Thymus (tissue), 11 donors: Measurements from ENCODE around the gene AUTS2. TPM values are rescaled to one million over a fixed set of nuclear protein-coding genes. Genes with fewer than 3 reads are reported as not detected.
"Not testable (repeated sequence)": the region's sequence is repeated elsewhere in the genome, so short reads cannot be mapped to it uniquely, and the experiment has no call there.

Experiments used
- DNase-seq, 9 donors: peaks; one replicate each; pipeline ENCODE4 v3.0.0-alpha.2; 2013; ENCODE audit warnings: low spot score in 9 of 9, low read depth in 6 of 9, missing footprints in 1 of 9
- H3K27ac ChIP-seq, 2 donors: one replicate each; pipeline ENCODE4 v1.5.1; 2013; ENCODE audit warnings: control low read depth in 1 of 2, low read depth in 1 of 2, low read length in 1 of 2, mild to moderate bottlenecking in 1 of 2, moderate library complexity in 1 of 2
- H3K27me3 ChIP-seq, 2 donors: one replicate each; pipeline ENCODE4 v1.5.1; 2013; ENCODE audit warnings: low read length in 1 of 2; ENCODE audit not compliant: control insufficient read depth in 2 of 2, insufficient read depth in 1 of 2
- H3K36me3 ChIP-seq, 2 donors: one replicate each; pipeline ENCODE4 v1.5.1; 2013; ENCODE audit warnings: low read length in 1 of 2, mild to moderate bottlenecking in 1 of 2, moderate library complexity in 1 of 2; ENCODE audit not compliant: control insufficient read depth in 2 of 2, insufficient read depth in 2 of 2
- H3K4me1 ChIP-seq, 2 donors: one replicate each; pipeline ENCODE4 v1.5.1; 2013; ENCODE audit warnings: low read length in 2 of 2; ENCODE audit not compliant: control insufficient read depth in 2 of 2, insufficient read depth in 2 of 2
- H3K4me3 ChIP-seq, 2 donors: one replicate each; pipeline ENCODE4 v1.5.1; 2013; ENCODE audit warnings: low read length in 2 of 2, control low read depth in 1 of 2, mild to moderate bottlenecking in 1 of 2
- H3K9me3 ChIP-seq, 2 donors: one replicate each; pipeline ENCODE4 v1.5.1; 2013; ENCODE audit warnings: low read length in 1 of 2, mild to moderate bottlenecking in 1 of 2; ENCODE audit not compliant: control insufficient read depth in 2 of 2, insufficient read depth in 1 of 2
- WGBS: extraction: QIAGEN DNeasy Blood & Tissue Kit; methylation state at CpG from one replicate; pipeline ENCODE4 v1.1.7; 2013; 5-methylcytosine and 5-hydroxymethylcytosine counted together
- polyA plus RNA-seq: library from polyadenylated mRNA; stranded (reverse); fragments of 200-250 nt; gene quantifications from one replicate; pipeline ENCODE4 v1.2.3, GENCODE V29; 2013
- total RNA-seq: library from RNA; stranded (reverse); fragments of 120-200 nt; gene quantifications from one replicate; pipeline ENCODE4 v1.2.4, GENCODE V29; 2013
- donor health status: healthy.

Gene AUTS2
- total and polyA plus RNA-seq, 2 donors: 9.2 to 17.1 TPM

DNA sequence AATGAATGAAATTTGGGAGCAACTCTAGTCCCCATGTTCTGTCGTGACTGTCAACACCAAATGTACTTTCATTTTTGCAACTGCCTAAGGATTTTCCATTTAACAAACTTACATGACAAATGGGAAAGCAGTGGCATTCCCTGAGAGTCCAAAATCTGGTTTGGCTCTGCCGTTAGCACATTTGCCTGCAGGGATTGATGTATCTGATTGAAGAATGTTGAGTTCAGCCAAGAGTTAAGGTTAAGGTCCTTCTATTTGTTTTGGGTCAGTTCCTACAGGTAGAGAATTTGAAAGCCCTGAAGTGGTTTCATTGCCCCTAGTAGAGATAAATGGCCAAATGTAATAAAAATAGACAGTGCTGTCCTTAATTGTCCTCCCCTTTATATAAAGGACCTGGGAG lies 1127.2 kb downstream of the AUTS2 start:
- no peak overlapping the region for H3K4me3 ChIP-seq
- H3K9me3 ChIP-seq: peaks cover 0 to 3% of the 10 kb centered on the region in 2 donors
- DNase-seq: no peak
- H3K4me1 ChIP-seq: peaks cover 0 to 2% of the 10 kb centered on the region in 2 donors
- no peaks in the 10 kb centered on the region for H3K36me3 ChIP-seq
- 97% methylated on average over 2 of the region's 2 CpGs for WGBS
- no peak overlapping the region for H3K27ac ChIP-seq
- H3K27me3 ChIP-seq: no peaks in the 10 kb centered on the region

DNA sequence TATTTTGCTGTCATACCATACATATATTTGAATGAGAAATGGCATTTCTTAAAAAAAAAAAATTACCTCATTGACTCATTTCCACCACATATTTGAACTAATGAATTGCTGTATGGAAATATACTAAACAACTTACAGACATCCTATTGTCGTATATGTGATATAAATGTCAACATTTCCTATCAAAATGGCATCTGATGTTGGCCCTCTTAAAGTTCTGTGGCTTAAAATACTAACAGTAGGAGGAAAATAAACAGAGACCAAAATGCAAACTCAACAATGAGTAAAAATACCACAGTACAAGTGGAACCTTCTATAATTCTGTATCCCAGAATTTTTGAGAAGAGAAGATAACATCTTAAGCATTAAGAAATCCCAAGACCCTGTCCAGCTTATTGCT lies 1128.0 kb downstream of the AUTS2 start:
- 90% methylated on average over 1 of the region's 1 CpG for WGBS
- Histone ChIP-seq H3K4me1 (peaks cover 0 to 2% of the 10 kb centered on the region in 2 donors), H3K9me3 (peaks cover 0 to 3% of the 10 kb centered on the region in 2 donors), H3K27ac (no peak overlapping the region), H3K36me3 (no peaks in the 10 kb centered on the region), H3K27me3 (no peaks in the 10 kb centered on the region), H3K4me3 (no peak overlapping the region)
- no peak for DNase-seq

DNA sequence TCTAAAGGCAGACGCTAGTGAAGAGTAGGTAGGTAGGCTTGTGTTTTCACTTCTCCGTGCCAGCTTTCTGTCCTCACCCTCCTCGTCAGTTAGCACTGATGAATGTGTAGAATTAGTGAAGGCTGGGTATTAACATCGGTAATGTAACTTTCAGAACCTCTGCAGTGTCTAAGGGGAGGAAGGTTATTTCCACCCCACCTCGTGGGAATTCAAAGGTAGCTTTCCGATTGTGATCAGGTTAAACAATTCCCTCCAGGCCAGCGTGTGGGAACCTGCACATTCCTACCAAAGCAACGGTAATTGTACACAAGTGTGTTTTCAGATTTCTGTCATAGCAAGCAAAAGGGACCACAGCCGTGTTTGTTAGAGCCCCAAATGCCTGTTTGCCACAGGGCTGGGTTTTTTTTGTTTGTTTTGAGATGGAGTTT lies 1128.7 kb downstream of the AUTS2 start:
- Histone ChIP-seq H3K27me3 (no peaks in the 10 kb centered on the region), H3K36me3 (no peaks in the 10 kb centered on the region), H3K4me1 (peaks cover 0 to 2% of the 10 kb centered on the region in 2 donors), H3K9me3 (peaks cover 0 to 3% of the 10 kb centered on the region in 2 donors), H3K4me3 (no peak overlapping the region), H3K27ac (no peak overlapping the region)
- WGBS: 90% methylated on average over 9 of the region's 9 CpGs
- no peak for DNase-seq

DNA sequence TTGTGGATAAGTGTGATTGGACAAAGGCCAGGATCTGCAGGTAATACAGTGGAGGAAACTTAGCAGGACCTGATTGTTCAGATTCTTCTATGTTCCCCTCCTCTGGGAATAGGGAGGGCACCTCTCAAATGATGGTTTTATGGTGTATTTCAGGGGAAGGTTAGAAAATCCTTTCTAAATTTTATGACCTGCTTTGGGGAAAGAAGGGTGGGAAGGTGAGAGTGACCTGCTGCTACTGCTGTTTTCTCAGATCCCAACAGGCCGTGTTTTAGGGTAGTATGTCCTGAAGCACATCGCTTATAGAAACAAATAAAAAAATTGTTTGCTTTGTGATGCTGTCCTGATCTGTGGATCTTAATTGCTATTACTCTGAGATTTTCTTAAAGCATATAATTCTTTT lies 1129.6 kb downstream of the AUTS2 start:
- no peak overlapping the region for H3K27ac ChIP-seq
- H3K27me3 ChIP-seq: no peaks in the 10 kb centered on the region
- peaks cover 0 to 3% of the 10 kb centered on the region in 2 donors for H3K9me3 ChIP-seq
- no peak overlapping the region for H3K4me3 ChIP-seq
- H3K36me3 ChIP-seq: no peaks in the 10 kb centered on the region
- peaks cover 0 to 6% of the 10 kb centered on the region in 2 donors for H3K4me1 ChIP-seq
- DNase-seq: no peak
- WGBS: 96% methylated on average over 2 of the region's 2 CpGs

DNA sequence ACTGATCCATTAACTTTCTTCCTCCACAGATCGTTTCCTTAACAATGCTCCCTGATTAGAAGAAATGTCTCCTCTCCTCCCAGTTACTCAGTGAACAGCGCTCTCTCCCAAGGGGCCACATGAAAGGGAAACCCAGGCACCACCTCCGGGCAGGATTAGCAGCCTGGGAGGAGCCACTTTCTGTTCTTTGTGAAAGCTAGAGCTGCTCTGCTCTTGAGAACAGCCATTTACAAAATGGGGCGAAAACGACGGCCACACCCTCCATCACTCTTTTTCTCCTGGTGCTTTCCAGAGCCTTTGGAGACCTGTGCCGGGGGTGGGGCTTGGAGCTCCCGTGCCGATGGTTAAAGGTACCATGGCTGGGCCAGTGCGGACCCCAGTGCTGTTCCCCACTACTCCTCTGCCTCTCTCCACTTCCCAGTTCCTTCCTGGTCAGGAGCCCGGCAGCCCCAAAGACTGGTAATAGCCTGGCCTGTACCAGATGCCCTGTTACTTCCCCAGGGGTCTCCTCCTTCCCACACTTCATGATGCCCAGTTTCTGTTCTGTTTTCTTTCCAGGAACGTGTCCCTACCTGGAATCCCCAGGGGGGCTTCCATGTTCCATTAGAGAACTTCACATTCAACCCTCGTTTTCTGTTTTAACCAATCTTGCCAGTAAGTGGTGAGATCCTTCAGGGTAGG lies 1130.7 kb downstream of the AUTS2 start:
- Histone ChIP-seq H3K9me3 (peaks cover 0 to 3% of the 10 kb centered on the region in 2 donors), H3K27ac (no peak overlapping the region), H3K27me3 (no peaks in the 10 kb centered on the region), H3K4me1 (peaks cover 0 to 6% of the 10 kb centered on the region in 2 donors), H3K4me3 (no peak overlapping the region), H3K36me3 (no peaks in the 10 kb centered on the region)
- no peak for DNase-seq
- WGBS: 90% methylated on average over 13 of the region's 13 CpGs

DNA sequence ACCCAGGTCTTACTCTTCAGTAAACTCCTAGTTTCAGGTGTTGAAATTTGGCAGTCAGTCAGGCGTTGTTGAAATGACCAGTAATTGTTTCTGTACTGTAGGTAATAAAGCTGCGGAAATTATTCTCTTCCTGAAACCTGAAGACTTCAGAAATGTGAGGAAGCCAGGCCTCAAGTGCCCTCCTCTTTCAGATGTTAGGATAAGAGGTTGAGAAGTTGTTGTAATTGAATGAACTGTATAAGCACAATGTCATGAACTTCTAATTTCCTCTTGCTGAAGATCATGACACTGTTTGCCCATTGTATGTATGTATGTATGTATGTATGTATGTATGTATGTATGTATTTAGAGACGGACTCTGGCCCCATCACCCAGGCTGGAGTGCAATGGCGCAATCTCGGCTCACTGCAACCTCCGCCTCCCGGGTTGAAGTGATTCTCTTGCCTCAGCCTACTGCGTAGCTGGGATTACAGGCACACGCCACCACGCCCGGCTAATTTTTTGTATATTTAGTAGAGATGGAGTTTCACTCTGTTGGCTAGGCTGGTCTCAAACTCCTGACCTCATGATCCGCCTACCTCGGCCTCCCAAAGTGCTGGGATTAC lies 1131.4 kb downstream of the AUTS2 start:
- not testable (repeated sequence) for H3K27me3 ChIP-seq, DNase-seq, H3K27ac ChIP-seq, H3K4me3 ChIP-seq, H3K4me1 ChIP-seq, H3K36me3 ChIP-seq, H3K9me3 ChIP-seq
- WGBS: 97% methylated on average over 13 of the region's 13 CpGs

DNA sequence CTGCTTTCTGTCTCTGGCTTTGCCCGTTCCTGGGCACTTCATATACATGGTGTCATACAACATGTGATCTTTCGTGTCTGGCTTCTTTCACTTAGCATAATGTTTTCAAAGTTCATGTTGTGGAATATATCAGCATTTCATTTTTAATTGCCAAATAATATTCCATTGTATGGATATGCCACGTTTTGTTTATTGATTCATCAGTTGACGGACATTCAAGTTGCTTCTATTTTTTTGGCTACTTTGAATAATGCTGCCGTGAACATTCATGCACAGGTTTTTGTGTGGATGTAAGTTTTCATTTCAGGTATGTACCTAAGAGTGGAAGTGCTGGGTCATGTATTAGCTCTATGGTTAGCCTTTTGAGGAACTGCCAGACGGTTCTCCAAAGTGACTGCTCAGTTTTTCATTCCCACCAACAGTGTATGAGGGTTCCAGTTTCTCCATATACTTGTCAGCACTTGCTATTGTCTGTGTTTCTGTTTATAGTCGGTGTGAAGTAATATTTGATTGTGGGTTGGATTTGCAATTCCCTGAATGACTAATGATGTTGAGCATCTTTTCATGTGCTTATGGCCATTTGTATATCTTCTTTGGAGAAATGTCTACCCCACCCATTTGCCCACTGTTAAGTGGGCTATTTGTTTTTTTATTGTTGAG lies 1132.3 kb downstream of the AUTS2 start:
- no peak overlapping the region for H3K4me3 ChIP-seq
- no peaks in the 10 kb centered on the region for H3K36me3 ChIP-seq
- peaks cover 0 to 6% of the 10 kb centered on the region in 2 donors for H3K4me1 ChIP-seq
- DNase-seq: no peak
- H3K27me3 ChIP-seq: no peaks in the 10 kb centered on the region
- H3K9me3 ChIP-seq: peaks cover 0 to 3% of the 10 kb centered on the region in 2 donors
- 97% methylated on average over 7 of the region's 7 CpGs for WGBS
- no peak overlapping the region for H3K27ac ChIP-seq

DNA sequence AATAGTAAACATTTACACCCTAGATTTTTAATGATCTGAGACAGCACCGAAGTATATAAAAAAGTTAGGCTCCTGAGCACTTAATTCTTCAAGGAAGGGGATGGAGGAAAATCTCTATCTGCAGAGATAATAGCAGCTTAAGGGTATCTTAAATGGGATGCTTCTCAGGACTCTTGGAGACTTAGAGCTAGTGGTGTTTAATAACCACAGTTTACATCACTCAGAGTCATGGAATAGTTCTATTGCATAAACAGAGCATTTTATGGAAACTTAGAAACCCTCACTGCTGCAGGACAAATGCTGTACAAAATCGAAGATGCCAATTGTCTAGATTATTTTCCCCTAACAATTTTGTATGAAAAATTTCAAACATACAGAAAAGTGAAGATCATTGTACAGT lies 1134.8 kb downstream of the AUTS2 start:
- Histone ChIP-seq H3K27ac (no peak overlapping the region), H3K36me3 (no peaks in the 10 kb centered on the region), H3K27me3 (no peaks in the 10 kb centered on the region), H3K4me1 (peaks cover 0 to 9% of the 10 kb centered on the region in 2 donors), H3K4me3 (no peak overlapping the region), H3K9me3 (peaks cover 0 to 3% of the 10 kb centered on the region in 2 donors)
- no peak for DNase-seq
- WGBS: 98% methylated on average over 2 of the region's 2 CpGs

DNA sequence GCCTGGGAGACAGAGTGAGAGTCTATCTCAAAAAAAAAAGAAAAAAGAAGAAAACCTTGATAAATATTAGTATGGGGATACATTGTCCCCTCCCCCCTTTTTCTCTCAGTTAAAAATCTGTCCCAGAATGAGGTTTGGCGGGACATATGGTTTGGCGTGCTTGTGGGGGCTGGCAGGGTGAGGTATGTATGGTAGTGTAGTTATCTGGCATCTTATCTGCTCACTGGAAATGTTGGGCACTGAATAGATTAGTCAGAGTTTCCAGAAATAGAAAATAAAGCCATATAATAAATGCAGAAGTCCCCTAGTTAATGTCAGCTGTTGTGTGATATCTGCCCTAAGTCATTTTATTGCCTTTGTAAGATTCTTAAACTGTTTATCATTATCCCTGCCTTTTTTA lies 1136.1 kb downstream of the AUTS2 start:
- no peak overlapping the region for H3K4me3 ChIP-seq
- WGBS: 89% methylated on average over 2 of the region's 2 CpGs
- H3K4me1 ChIP-seq: peaks cover 0 to 6% of the 10 kb centered on the region in 2 donors
- no peaks in the 10 kb centered on the region for H3K36me3 ChIP-seq
- no peaks in the 10 kb centered on the region for H3K9me3 ChIP-seq
- no peak overlapping the region for H3K27ac ChIP-seq
- no peaks in the 10 kb centered on the region for H3K27me3 ChIP-seq
- DNase-seq: no peak
